DND-41 (cell line): ENCODE measurements around the gene TGM4.

ENCODE experiments used
- EZH2 ChIP-seq: IDR thresholded peaks from 3 replicates; pipeline ENCODE4 v1.6.1; 2012; ENCODE audit warnings: borderline replicate concordance, low read depth, mild to moderate bottlenecking, moderate library complexity, low read length, inconsistent platforms; ENCODE audit not compliant: severe bottlenecking
- TF ChIP-seq, protein P1 (sequence below): IDR thresholded peaks from 2 replicates; pipeline ENCODE4 v1.5.1; 2012; ENCODE audit warnings: borderline replicate concordance, low read length, moderate library complexity, mild to moderate bottlenecking; ENCODE audit not compliant: poor library complexity, severe bottlenecking; ENCODE audit errors: extremely low read depth

DNA sequence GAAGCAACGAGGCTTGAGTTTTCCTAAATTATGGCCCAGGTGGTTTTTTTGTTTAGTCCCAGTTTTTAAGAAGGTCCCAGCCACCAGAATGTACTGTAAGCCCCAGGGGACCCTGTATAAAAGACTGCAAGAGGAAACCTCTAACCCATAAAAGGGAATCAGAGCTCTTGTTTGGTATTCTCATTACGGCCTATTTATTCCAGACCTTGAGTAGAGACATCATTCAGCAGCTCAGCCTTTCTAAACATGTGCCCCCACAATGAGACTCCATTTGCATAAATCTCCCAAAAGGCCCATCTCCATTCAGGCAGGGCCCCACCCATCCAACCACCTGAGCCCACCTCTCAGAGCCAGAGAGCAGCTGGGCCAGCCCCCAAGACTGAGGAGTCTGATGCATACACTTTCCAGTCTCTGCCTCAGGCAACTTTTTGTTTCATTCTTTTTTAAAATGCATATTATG is 75.9 kb downstream of the TGM4 start:
- TF ChIP-seq, protein P1, sequence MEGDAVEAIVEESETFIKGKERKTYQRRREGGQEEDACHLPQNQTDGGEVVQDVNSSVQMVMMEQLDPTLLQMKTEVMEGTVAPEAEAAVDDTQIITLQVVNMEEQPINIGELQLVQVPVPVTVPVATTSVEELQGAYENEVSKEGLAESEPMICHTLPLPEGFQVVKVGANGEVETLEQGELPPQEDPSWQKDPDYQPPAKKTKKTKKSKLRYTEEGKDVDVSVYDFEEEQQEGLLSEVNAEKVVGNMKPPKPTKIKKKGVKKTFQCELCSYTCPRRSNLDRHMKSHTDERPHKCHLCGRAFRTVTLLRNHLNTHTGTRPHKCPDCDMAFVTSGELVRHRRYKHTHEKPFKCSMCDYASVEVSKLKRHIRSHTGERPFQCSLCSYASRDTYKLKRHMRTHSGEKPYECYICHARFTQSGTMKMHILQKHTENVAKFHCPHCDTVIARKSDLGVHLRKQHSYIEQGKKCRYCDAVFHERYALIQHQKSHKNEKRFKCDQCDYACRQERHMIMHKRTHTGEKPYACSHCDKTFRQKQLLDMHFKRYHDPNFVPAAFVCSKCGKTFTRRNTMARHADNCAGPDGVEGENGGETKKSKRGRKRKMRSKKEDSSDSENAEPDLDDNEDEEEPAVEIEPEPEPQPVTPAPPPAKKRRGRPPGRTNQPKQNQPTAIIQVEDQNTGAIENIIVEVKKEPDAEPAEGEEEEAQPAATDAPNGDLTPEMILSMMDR, result no peak
- no peak for TF ChIP-seq EZH2
